Nephron progenitor cell (in vitro differentiated cells): ENCODE data around the gene HES5.

Source experiments
- DNase-seq: peaks from one replicate; pipeline ENCODE4 v3.0.0; 2021
- H3K27ac Mint-ChIP-seq: 2 replicates; pipeline ENCODE4 v1.8.0; 2021; ENCODE audit warnings: mild to moderate bottlenecking, moderate library complexity, mixed read lengths
- H3K27me3 Mint-ChIP-seq: 2 replicates; pipeline ENCODE4 v1.8.0; 2021; ENCODE audit warnings: mild to moderate bottlenecking, low read depth, mixed read lengths; ENCODE audit not compliant: poor library complexity
- H3K36me3 Mint-ChIP-seq: 2 replicates; pipeline ENCODE4 v1.8.0; 2021; ENCODE audit warnings: low read depth, mixed read lengths
- H3K4me1 Mint-ChIP-seq: 2 replicates; pipeline ENCODE4 v1.8.0; 2021; ENCODE audit warnings: mixed read lengths
- H3K4me3 Mint-ChIP-seq: 2 replicates; pipeline ENCODE4 v1.8.0; 2021; ENCODE audit warnings: mild to moderate bottlenecking, moderate library complexity, mixed read lengths
- H3K9me3 Mint-ChIP-seq: 2 replicates; pipeline ENCODE4 v1.8.0; 2021; ENCODE audit warnings: mild to moderate bottlenecking, moderate library complexity, mixed read lengths
- CTCF ChIP-seq: fragments of 200-600 bp; sonication (generic); IDR thresholded peaks from 2 replicates; pipeline ENCODE4 v1.5.0; 2021; ENCODE audit warnings: antibody characterized with exemption

Gene HES5

GRCh38 chr1:2543543-2544092 lies 13.6 kb upstream of the HES5 start:
- no peaks in the 10 kb centered on the region for H3K36me3 Mint-ChIP-seq
- H3K4me3 Mint-ChIP-seq: no peak overlapping the region
- H3K9me3 Mint-ChIP-seq: no peaks in the 10 kb centered on the region
- TF ChIP-seq CTCF: no peak
- DNase-seq: peak; percentile 56
- peaks cover 20% of the 10 kb centered on the region for H3K4me1 Mint-ChIP-seq
- H3K27ac Mint-ChIP-seq: no peak overlapping the region
- H3K27me3 Mint-ChIP-seq: peaks cover 7% of the 10 kb centered on the region

GRCh38 chr1:2542246-2542915 lies 12.3 kb upstream of the HES5 start:
- H3K27ac Mint-ChIP-seq: no peak overlapping the region
- no peak for DNase-seq
- H3K9me3 Mint-ChIP-seq: peaks cover 4% of the 10 kb centered on the region
- no peak for TF ChIP-seq CTCF
- H3K4me1 Mint-ChIP-seq: peaks cover 17% of the 10 kb centered on the region
- no peaks in the 10 kb centered on the region for H3K36me3 Mint-ChIP-seq
- H3K4me3 Mint-ChIP-seq: peak overlapping the region; percentile 47
- H3K27me3 Mint-ChIP-seq: peaks cover 14% of the 10 kb centered on the region

GRCh38 chr1:2541619-2542245 lies 11.7 kb upstream of the HES5 start:
- Mint-ChIP-seq H3K36me3 (no peaks in the 10 kb centered on the region), H3K27ac (no peak overlapping the region), H3K9me3 (peaks cover 4% of the 10 kb centered on the region), H3K27me3 (peaks cover 14% of the 10 kb centered on the region), H3K4me3 (no peak overlapping the region), H3K4me1 (peaks cover 17% of the 10 kb centered on the region)
- DNase-seq: no peak
- TF ChIP-seq CTCF: no peak

- peak; percentile 67 for DNase-seq
- Mint-ChIP-seq H3K36me3 (no peaks in the 10 kb centered on the region), H3K27me3 (peaks cover 20% of the 10 kb centered on the region), H3K9me3 (peaks cover 4% of the 10 kb centered on the region), H3K27ac (no peak overlapping the region), H3K4me1 (peaks cover 22% of the 10 kb centered on the region), H3K4me3 (no peak overlapping the region)
- TF ChIP-seq CTCF: no peak
Measured at GRCh38 chr1:2540816-2541492, 10.9 kb upstream of the HES5 start.

- H3K27ac Mint-ChIP-seq: no peak overlapping the region
- DNase-seq: no peak
- peak; percentile 26 for TF ChIP-seq CTCF
- H3K4me1 Mint-ChIP-seq: peaks cover 28% of the 10 kb centered on the region
- peaks cover 36% of the 10 kb centered on the region for H3K27me3 Mint-ChIP-seq
- H3K9me3 Mint-ChIP-seq: peaks cover 4% of the 10 kb centered on the region
- H3K4me3 Mint-ChIP-seq: no peak overlapping the region
- no peaks in the 10 kb centered on the region for H3K36me3 Mint-ChIP-seq
Measured at GRCh38 chr1:2539312-2539907, 9.3 kb upstream of the HES5 start.
